GM18519 (cell line): ENCODE measurements around the gene IDUA.
"Not testable (repeated sequence)": the region's sequence is repeated elsewhere in the genome, so short reads cannot be mapped to it uniquely, and the experiment has no call there.

Experiments used
- ATAC-seq: cut with Tn5 transposase; IDR thresholded peaks from one replicate; pipeline ENCODE4 v1.9.1; 2021; ENCODE audit warnings: mild to moderate bottlenecking, moderate library complexity; ENCODE audit not compliant: unreplicated experiment, low FRiP score

The IDUA gene

GRCh38 chr4:966266-967112 lies 20.4 kb upstream of the IDUA start:
- no peak for ATAC-seq

DNA sequence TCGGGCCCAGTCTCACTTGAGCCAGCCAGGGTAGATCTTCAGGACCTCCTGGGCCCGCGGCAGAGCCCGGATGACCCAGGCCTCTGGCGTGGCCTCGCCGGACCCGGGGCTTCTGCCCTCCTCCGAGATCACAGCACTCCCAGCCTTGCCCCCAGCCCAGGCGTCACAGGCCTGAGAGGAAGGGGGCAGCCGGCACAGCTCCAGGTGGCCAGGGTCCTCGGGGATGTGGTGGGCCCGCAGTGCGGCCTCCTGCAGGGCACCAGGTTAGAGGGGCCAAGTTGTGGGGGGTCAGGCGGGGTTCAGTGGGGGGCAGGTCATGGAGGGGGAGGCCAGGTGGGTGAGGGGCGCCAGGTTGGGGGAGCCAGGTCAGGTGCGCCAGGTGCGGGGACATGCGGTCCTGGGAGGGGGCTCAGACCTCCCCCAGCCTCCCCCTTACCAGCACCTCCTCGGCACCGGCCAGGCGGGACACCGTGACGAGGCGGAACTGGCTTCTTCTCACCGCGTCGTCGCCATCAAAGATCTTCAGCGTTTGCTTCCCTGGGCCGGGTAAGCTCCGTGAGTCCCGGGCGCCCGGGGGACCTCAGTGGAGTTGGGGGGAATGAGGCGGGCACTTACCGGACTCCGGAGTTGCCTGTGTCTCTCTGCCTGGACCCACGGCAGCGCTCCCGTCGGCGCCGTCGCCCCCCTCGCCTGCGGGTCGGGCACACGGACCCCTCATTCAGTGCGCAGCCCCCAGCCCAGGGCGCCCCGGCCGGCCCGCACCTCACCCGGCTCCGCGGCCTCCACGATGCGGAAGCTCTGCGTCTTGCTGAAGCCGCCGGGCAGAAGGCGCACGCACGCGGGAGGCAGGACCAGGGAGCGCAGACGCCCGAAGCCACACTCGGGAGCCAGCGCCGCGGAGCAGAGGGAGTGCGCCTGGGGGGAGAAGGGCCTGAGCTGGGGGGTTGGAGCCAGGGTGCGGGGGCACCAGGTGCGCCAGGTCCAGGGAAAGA lies 19.4 kb upstream of the IDUA start:
- no peak for ATAC-seq

GRCh38 chr4:968221-968620 lies 18.6 kb upstream of the IDUA start:
- no peak for ATAC-seq

DNA sequence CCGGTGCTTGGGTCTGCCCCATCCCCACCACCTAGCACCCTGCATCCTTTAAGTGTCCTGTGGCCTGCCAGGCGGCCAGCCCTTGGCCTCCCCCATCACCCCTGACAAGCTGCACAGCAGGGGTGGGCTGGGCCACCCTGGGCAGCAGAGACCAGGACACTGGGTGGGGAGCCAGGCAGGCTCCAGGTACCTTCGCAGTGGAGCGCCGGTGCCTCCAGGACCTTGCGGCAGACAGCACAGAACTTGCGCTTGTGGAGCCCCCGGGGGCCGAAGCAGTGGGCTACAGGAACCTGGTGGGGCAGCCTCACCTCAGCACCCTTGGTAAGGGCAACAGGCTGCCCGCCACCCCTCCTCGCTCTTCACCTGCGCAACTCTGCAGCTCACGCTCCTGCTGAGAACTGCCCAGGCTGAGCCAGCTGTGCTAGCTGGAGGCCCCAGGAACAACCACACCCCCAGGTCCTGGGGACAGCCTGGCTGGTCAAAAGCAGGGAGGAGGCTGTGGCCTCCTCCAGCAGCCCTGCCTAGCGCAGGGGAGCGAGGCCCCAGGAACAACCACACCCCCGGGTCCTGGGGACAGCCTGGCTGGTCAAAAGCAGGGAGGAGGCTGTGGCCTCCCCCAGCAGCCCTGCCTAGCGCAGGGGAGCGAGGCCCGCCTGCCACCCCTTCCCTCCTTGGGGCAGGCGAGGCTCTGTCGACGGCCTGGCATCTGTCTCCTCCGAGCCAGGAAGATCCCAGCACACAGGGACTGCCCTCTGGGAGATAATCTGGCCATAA lies 18.0 kb upstream of the IDUA start:
- no peak for ATAC-seq

DNA sequence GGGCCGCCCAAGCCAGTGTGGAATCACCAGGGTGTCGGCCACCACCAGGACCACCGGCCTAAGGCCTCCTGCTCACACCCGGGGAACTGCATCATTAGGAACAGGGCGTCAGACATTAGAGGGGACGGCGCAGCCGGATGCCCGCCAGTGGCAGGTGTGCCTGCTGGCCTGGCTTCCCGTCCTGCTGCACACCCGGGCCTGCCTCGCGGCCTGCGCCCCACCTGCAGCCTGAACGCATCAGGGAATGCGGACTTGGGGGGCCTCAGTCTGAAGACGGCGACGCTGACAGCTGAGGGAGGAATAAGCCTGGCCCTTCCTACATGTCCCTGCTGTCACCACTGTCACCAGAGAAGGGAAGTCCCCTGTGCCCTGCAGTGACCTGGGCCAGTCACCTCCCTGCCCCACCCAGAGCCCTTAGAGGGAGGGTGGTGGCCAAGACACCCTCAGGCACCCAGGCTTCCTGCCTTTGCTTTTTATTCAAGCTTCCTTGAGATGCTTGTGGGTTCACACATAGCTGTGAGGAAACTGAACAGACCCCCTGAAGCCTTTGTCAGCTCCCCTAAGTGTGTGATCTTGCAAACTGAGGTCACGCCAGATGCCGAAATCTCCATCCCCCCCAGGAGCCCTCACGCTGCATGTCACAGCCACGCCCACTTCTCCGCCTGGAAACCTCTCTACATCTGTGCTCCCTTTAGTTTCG lies 16.6 kb upstream of the IDUA start:
- no peak for ATAC-seq

DNA sequence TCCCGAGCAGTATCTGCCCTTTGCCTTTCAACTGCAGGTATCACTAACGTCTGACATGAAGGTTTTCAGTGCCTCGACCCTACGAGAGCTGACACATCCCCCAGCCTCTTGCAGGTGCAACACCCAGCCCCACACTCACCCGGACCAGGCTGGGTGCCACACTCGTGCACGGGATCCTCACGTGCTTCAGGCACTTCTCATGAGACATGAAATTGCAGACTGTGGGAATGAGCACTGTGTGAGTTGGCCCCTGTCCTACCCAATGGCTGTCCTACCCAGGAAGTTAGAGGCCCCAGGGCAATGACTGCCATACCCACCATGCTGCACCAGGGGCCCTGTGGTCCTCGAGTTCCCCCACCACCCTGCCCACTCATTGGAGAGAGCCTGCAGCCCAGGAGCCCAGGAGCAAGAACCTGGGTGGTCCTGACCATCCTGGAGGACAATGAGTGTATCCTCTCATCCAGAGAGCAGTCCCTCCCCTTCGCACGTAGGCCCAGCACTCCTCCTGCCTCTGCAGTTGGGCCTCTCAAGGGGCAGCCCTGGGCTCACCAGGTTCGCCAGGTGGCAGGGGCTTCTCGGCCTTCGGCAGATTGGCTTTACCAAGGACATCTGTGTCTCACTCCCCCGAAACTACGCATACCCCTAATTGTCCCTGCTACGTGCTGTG lies 15.9 kb upstream of the IDUA start:
- no peak for ATAC-seq

GRCh38 chr4:971666-972500 lies 15.0 kb upstream of the IDUA start:
- no peak for ATAC-seq

GRCh38 chr4:972651-973424 lies 14.0 kb upstream of the IDUA start:
- ATAC-seq: no peak

GRCh38 chr4:973431-974397 lies 13.1 kb upstream of the IDUA start, which contains the start of gene DGKQ:
Gene DGKQ, minus strand, starts transcription at chr4:973569. Its CDS starts 87 bp downstream, at chr4:973482.
- no peak for ATAC-seq

DNA sequence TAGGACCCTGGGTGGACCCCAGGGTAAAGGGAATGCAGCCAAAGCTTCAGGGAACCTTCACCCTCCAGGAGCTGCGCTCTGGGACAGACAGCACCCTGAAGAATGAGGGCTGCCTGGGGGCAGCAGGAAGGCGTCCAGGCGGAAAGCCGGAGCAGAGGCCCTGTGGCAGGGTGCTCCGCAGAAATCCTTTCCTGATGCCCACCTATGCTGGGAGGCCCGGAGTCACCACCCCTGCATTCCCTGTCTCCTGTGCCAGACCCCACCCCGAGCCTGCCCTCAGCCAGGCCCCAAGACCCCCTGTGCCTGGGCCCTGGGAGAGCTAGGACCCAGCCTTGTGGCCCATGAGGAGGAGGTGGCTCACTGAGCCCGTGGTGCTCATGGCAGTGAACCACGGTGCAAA lies 12.2 kb upstream of the IDUA start:
- ATAC-seq: no peak

DNA sequence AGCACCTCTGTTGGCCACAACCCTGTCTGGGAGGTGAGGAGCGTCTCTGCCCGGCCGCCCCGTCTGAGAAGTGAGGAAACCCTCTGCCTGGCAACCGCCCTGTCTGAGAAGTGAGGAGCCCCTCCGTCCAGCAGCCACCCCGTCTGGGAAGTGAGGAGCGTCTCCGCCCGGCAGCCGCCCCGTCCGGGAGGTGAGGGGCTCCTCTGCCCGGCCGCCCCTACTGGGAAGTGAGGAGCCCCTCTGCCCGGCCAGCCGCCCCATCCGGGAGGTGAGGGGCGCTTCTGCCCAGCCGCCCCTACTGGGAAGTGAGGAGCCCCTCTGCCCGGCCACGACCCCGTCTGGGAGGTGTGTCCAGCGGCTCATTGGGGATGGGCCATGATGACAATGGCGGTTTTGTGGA lies 10.8 kb upstream of the IDUA start:
- not testable (repeated sequence) for ATAC-seq

DNA sequence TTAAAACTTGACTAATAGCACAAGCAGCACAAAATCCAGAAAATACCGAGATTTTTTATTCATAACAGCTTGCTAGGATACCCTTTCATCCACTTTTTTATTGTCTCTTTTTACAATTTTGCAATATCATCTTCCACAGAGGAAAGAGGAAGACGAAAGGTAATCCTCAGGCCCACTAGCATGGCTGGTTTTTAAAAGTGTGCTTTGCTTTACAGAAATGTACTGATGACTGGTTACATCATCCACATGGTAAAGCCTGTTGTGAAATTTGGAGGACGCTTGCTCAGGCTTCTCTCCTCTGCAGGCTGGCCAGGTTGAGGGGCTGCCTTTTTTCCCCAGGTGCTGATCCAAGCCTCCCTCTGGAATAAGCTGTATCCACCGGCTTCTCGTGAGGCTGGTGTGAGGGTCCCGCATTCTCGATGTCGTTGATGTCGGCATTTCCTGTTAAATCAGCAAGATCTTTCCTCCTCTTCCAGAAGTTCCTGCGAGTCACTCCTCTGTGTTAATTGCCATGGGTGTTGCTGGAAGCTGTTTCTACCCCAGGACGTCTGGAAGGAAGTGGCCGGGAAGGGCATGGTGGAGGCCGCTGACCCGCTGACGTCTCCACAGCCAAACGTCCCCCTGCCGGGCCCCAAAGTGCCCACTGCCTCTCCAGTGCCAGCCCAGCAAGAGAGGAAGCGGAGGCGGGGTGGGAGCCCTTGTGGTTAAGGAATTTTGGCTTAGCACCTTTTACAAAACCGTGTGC lies 7.7 kb upstream of the IDUA start:
- ATAC-seq: no peak

DNA sequence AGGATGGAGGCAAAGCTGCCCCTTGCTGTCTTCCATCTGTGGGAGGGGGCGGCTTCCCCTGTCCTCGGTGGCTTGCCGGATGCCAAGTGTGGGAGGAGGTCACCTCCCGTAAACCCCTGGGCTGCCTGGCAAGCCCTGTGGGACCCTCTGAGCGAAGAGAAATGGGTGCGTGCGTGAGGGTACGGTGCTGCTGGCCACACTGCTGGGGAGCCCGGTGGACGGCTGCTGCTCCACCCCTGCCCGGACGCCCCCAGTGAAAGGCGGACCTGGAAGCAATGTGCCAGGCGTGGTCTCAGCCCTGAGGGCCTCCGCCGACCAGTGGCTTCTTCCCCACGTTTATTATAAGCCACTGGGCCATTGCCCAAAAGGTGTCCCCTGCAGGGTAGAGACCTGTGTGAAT lies 4.6 kb upstream of the IDUA start:
- ATAC-seq: no peak

- no peak for ATAC-seq
These were observed 4.0 kb upstream of the IDUA start for GRCh38 chr4:982814-983213.

GRCh38 chr4:984336-985054 lies 2.3 kb upstream of the IDUA start:
- no peak for ATAC-seq
